ENCODE measurements around the gene SERPINB10.

SERPINB10 gene

GRCh38 chr18:63965716-63966330 is 58.1 kb downstream of the SERPINB10 start:
- no peak overlapping the region for H3K4me3 ChIP-seq (ENCODE audit: low read depth, low read length)
- DNase-seq (ENCODE audit: low read depth) = no peak
- no peak for TF ChIP-seq CTCF (IDR thresholded peaks at IDR 0.05; ENCODE audit: control insufficient read depth, extremely low read depth, insufficient read depth)

- DNase-seq (ENCODE audit: low read depth) = peak; percentile 73
- H3K4me3 ChIP-seq (ENCODE audit: low read depth, low read length) = peak within 1 kb of the TSS; percentile 74
- no peak for TF ChIP-seq CTCF (IDR thresholded peaks at IDR 0.05; ENCODE audit: control insufficient read depth, extremely low read depth, insufficient read depth)
Observed at GRCh38 chr18:63969942-63970808, 62.4 kb downstream of the SERPINB10 start, which contains the start of gene SERPINB8. TSS of gene SERPINB8 (plus strand) at chr18:63970081. CDS start at chr18:63978309, 8,228 bp downstream.

GRCh38 chr18:63970809-63971205 is 63.0 kb downstream of the SERPINB10 start:
- no peak for DNase-seq (ENCODE audit: low read depth)
- peak overlapping the region; percentile 74 for H3K4me3 ChIP-seq (ENCODE audit: low read depth, low read length)
- TF ChIP-seq CTCF (IDR thresholded peaks at IDR 0.05; ENCODE audit: control insufficient read depth, extremely low read depth, insufficient read depth) = no peak

GRCh38 chr18:63971320-63972001 is 63.7 kb downstream of the SERPINB10 start:
- H3K4me3 ChIP-seq (ENCODE audit: low read depth, low read length) = no peak overlapping the region
- TF ChIP-seq CTCF (IDR thresholded peaks at IDR 0.05; ENCODE audit: control insufficient read depth, extremely low read depth, insufficient read depth) = no peak
- DNase-seq (ENCODE audit: low read depth) = no peak

GRCh38 chr18:63972002-63972376 is 64.2 kb downstream of the SERPINB10 start:
- DNase-seq (ENCODE audit: low read depth) = no peak
- no peak for TF ChIP-seq CTCF (IDR thresholded peaks at IDR 0.05; ENCODE audit: control insufficient read depth, extremely low read depth, insufficient read depth)
- no peak overlapping the region for H3K4me3 ChIP-seq (ENCODE audit: low read depth, low read length)

- no peak overlapping the region for H3K4me3 ChIP-seq (ENCODE audit: low read depth, low read length)
- TF ChIP-seq CTCF (IDR thresholded peaks at IDR 0.05; ENCODE audit: control insufficient read depth, extremely low read depth, insufficient read depth) = 0 out of 2 replicates have a peak, but pooled peaks have one; percentile 4
Observed at GRCh38 chr18:63974991-63975390, 67.2 kb downstream of the SERPINB10 start.

More at GRCh38 chr18:63974991-63975390, 67.2 kb downstream of the SERPINB10 start:
- DNase-seq (ENCODE audit: low read depth) = no peak
